D721Med (cell line): ENCODE measurements around the gene GPBP1L1.

ENCODE experiments used
- DNase-seq: peaks from one replicate; pipeline ENCODE4 v3.0.0; 2011; ENCODE audit warnings: low spot score; ENCODE audit not compliant: insufficient read length
- FAIRE-seq: peaks from 2 replicates; lab custom pipeline; 2011; peaks lifted over from hg19 to GRCh38; lab: Jason Lieb, UNC
- TF ChIP-seq, protein P1 (sequence below): IDR thresholded peaks from 2 replicates; pipeline ENCODE4 v1.5.1; 2012; ENCODE audit warnings: mild to moderate bottlenecking, control low read depth; ENCODE audit not compliant: insufficient read depth; ENCODE audit errors: missing control alignments

Gene GPBP1L1

DNA sequence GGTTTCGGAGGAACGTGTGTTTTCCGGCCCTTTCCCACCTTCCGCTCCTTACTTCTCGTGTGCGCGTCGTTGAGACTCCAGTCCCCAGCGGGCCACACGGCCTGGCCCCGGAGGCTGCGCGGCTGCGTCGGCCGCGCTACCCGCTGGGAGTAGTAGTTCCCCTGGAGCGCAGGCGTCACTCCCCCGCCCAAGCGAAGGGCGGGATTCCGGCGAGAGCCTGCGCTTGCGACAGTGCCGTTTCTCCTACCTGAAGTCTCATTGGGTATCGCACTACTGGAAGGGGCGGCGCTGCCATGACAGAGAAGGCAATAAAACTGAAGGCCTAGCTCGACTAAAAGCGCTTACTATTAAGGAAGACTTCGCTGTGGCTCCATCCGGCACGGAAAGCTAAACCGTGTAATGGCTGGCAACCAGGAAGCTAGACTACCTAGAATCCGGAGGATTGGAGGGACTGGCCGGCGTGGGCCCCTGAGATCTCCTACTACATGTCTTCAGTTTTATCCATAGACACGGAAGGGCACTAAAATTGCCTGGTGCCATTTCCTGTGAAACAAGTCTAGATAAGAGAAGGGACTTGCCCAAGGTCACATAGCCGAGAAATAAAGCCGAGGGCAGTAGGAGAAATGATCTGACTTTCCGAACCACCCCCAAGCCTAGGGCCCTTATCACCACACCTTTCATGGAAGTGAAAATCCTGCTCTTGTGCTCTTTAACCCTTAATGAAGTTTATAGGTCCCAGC lies 851 bp upstream of the GPBP1L1 start:
- TF ChIP-seq, protein P1, sequence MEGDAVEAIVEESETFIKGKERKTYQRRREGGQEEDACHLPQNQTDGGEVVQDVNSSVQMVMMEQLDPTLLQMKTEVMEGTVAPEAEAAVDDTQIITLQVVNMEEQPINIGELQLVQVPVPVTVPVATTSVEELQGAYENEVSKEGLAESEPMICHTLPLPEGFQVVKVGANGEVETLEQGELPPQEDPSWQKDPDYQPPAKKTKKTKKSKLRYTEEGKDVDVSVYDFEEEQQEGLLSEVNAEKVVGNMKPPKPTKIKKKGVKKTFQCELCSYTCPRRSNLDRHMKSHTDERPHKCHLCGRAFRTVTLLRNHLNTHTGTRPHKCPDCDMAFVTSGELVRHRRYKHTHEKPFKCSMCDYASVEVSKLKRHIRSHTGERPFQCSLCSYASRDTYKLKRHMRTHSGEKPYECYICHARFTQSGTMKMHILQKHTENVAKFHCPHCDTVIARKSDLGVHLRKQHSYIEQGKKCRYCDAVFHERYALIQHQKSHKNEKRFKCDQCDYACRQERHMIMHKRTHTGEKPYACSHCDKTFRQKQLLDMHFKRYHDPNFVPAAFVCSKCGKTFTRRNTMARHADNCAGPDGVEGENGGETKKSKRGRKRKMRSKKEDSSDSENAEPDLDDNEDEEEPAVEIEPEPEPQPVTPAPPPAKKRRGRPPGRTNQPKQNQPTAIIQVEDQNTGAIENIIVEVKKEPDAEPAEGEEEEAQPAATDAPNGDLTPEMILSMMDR, result no peak
- DNase-seq (peak; percentile 63), FAIRE-seq (no peak)

DNA sequence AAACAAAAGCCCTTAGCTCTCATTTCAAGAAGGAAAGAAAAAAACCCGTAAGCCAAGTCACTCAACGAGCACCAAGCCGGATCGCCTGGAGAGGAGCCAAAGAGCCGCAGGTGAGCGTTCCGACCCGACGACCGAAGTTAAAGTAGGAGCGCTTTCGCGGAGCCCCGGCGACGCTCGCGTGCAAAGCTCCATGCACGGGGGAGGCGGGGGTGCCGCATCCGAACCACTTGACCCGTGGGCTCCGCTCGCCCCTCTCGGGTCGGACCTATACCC lies 382 bp downstream of the GPBP1L1 start:
- TF ChIP-seq, protein P1, result no peak
- FAIRE-seq, result no peak
- no peak for DNase-seq

DNA sequence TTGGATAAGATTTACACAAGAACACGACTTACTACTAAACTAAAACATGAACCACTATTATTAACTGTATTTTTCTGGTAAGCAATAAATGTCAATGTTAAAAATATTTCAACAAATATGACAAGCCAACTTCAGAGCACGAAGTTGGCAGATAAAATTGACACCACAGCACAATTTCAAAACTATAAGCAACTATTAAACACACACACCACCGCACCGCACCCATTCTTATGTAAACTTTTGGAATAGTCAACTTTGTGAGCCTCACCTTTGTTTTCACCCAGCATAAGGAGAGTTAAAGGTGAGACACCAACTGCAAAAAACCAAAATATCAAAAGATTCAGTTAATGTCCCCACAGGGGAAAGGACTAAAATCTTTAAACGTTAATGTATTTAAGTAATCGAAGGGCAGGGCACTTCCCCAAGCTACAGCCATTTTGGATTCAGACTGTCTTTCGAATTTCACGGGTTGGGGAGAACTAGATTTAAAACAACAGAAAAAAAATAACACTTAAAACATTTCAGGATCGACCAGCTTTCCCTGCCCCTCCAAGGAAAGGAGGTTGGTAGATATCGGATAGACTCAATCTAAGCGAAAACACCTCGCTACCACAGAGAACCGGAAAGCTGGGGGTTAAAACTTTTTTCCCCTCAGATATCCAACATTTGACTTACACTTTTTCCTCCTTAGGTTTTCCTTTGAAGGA lies 872 bp downstream of the GPBP1L1 start:
- no peak for DNase-seq
- TF ChIP-seq, protein P1, result no peak
- FAIRE-seq, result no peak

DNA sequence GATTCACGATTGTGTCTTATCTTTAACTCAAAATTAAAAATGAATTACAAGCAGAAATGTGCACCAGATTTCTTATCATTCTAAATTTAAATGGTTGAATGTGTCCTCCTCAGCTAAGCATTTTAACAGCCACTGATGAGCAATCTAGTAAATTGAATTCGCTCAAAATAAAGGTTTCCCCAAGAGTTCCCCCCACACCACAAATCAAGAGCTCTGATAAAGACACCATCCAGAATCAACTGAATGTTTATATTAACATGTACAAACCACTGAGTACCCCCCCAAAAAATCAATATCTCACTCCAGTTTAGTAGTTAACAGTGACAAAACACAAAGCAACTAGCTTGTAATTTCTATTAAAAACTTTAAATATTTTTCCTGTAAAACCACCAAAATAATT lies 1.9 kb downstream of the GPBP1L1 start:
- TF ChIP-seq, protein P1, result no peak
- DNase-seq, result no peak
- FAIRE-seq, result no peak

DNA sequence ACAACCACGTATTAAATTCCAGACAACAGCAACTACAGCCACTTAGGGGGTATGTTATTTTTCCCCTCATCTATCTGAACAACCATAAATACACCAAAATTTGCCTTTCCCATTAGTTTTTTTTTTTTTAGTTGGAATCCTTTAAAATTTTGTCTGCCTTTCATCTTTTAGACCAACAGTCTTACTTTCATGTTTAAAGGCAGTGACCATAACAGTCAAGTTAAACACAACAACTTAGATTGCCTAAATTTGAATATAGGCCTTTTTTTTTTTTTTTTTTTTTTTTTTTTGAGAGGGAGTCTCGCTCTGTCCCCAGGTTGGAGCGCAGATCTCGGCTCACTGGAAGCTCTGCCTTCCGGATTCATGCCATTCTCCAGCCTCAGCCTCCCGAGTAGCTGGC lies 3.4 kb downstream of the GPBP1L1 start:
- TF ChIP-seq, protein P1, result no peak
- DNase-seq (no peak), FAIRE-seq (no peak)

DNA sequence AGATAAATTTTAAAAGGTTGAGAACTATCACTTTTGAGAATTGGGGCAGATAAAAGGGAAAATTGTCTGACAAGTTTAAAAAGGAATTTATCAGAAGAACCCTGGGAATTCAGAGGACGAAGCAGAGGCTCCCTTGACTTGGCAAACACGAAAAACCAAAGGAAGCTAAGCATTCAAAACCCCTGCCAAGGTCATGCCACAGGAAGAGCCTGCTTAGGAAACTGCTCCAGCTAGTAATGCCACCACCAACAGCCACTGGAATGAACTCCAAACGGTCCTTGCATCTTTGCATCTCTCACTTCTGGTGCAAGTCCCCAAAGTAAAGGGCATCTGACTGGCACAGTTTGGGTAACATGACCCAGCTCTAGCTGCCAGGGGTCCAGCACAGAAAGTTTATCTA lies 7.2 kb downstream of the GPBP1L1 start:
- FAIRE-seq (no peak), DNase-seq (no peak)
- TF ChIP-seq, protein P1, result no peak

DNA sequence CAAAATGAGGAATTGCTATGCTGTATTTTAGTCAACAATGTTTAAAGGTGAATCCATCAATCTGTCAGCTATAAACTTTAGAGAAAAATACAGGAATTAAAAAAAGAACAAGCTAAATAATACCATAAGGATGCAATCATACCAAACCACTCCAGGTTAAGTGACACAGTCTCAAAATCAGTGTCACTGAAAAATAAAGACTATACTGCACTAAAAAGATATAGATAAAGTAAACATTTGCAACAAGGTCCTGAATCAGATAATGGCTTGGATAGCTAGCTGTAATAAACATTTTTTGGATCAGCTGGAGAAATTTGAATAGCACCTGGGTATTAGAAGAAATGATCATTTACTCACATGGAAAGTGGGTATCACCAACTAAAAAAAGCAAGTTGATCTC lies 7.8 kb downstream of the GPBP1L1 start:
- DNase-seq, result no peak
- no peak for FAIRE-seq
- TF ChIP-seq, protein P1, result no peak
